Measurements from ENCODE around the gene YWHAH. TPM values are rescaled to one million over a fixed set of nuclear protein-coding genes. Genes with fewer than 3 reads are reported as not detected.

YWHAH gene
- total and polyA plus RNA-seq, 2 of the 4 experiments (the other 2 are of a cell fraction), result 147 to 173 TPM

GRCh38 chr22:31927562-31927961 is 16.8 kb upstream of the YWHAH start:
- Histone ChIP-seq H2AK9ac (replicated peaks; ENCODE audit: low read depth, low read length, poor library complexity) (no peak overlapping the region), H3K18ac (ENCODE audit: low read depth, low read length) (no peak overlapping the region), H3K9me3 (ENCODE audit: control insufficient read depth, insufficient read depth, low read length) (no peaks in the 10 kb centered on the region), H3K36me3 (ENCODE audit: control insufficient read depth, insufficient read depth, low read length) (no peaks in the 10 kb centered on the region), H3K9me1 (ENCODE audit: insufficient read depth, low read length) (0 out of 2 replicates have a peak, but pooled peaks cover 4% of the 10 kb centered on the region), H4K91ac (ENCODE audit: insufficient read depth, low read depth, low read length) (no peak overlapping the region), H3K9ac (ENCODE audit: low read depth, low read length) (no peak overlapping the region), H3K4ac (ENCODE audit: low read depth, low read length) (no peak overlapping the region), H3K4me3 (ENCODE audit: insufficient read depth, low read depth, low read length) (no peak overlapping the region), H2AK5ac (ENCODE audit: low read depth, low read length) (no peak overlapping the region), H4K8ac (ENCODE audit: low read depth in 2 of 2, low read length in 2 of 2) (no peak overlapping the region), H2BK120ac (ENCODE audit: low read depth, low read length) (no peak overlapping the region), H4K20me1 (ENCODE audit: insufficient read depth, low read length) (no peaks in the 10 kb centered on the region), H3K4me2 (ENCODE audit: low read depth, low read length) (no peak overlapping the region), H3K27me3 (ENCODE audit: control insufficient read depth, insufficient read depth, low read length) (peaks cover 20% of the 10 kb centered on the region), H3K56ac (ENCODE audit: extremely low read depth, insufficient read depth, low read length) (no peak overlapping the region), H3K79me1 (ENCODE audit: low read depth in 1 of 2, low read length in 2 of 2) (no peaks in the 10 kb centered on the region), H3K23ac (ENCODE audit: low read depth, low read length) (no peak overlapping the region), H4K5ac (ENCODE audit: low read depth, low read length) (no peak overlapping the region), H3K14ac (replicated peaks; ENCODE audit: low read depth, low read length) (no peak overlapping the region), H2BK15ac (ENCODE audit: low read depth, low read length) (no peak overlapping the region), H3K4me1 (ENCODE audit: control insufficient read depth, insufficient read depth, low read length) (no peaks in the 10 kb centered on the region), H2AFZ (replicated peaks; ENCODE audit: low read length, poor library complexity) (no peak overlapping the region), H2BK20ac (ENCODE audit: low read depth, low read length) (no peak overlapping the region), H3K27ac (ENCODE audit: insufficient read depth, low read length) (no peak overlapping the region), H2BK5ac (ENCODE audit: low read depth, low read length, poor library complexity, severe bottlenecking) (no peak overlapping the region)
- ChIA-PET CTCF (no interaction called here), POLR2A (ENCODE audit: unreplicated experiment) (no interaction called here)
- in situ Hi-C loops (cut with MboI; ENCODE audit: low sequenced_read_pairs) (no loop called here), dilution Hi-C loops (cut with HindIII; ENCODE audit: low sequenced_read_pairs, unreplicated experiment) (no loop called here), intact Hi-C loops (cut with micrococcal nuclease) (no loop called here)
- 80% methylated on average over 1 of the region's 3 CpGs; no CpG with 5 or more reads in 1 of the 2 experiments for WGBS, 2 experiments (ENCODE audit: extremely low coverage in 2 of 2, insufficient read length in 1 of 2)
- DNase-seq (no peak), ATAC-seq (ENCODE audit: low read depth) (no peak)
- TF ChIP-seq CEBPB (IDR thresholded peaks at IDR 0.05; ENCODE audit: low read depth, low read length) (no peak), RFX5 (IDR thresholded peaks at IDR 0.05; ENCODE audit: low read depth, low read length) (no peak), MXI1 (IDR thresholded peaks at IDR 0.05; ENCODE audit: borderline replicate concordance, low read depth, low read length) (no peak), RAD21 (IDR thresholded peaks at IDR 0.05; ENCODE audit: low read length) (no peak), RCOR1 (IDR thresholded peaks at IDR 0.05; ENCODE audit: insufficient replicate concordance, low read length) (no peak), MAFK (IDR thresholded peaks at IDR 0.05; ENCODE audit: low read depth, low read length) (no peak), SMC3 (IDR thresholded peaks at IDR 0.05; ENCODE audit: low read depth, low read length) (no peak), USF2 (IDR thresholded peaks at IDR 0.05; ENCODE audit: low read depth, low read length) (no peak), ELK1 (IDR thresholded peaks at IDR 0.05; ENCODE audit: borderline replicate concordance, low read depth, low read length) (no peak), NFE2L2 (IDR thresholded peaks at IDR 0.05; ENCODE audit: low read depth, low read length) (no peak)
- no TSS peak for BruUV-seq (replicated peaks)
